Activated CD4-positive, alpha-beta T cell treated with anti-CD3 and anti-CD28 coated beads for 4 hours (primary cell): ENCODE results near the gene RALGAPA2.

Experiments used
- DNase-seq, 2 donors: peaks; one replicate each; pipeline ENCODE4 v3.0.0-alpha.2; 2020

Gene RALGAPA2

GRCh38 chr20:20627471-20627870 lies 85.0 kb downstream of the RALGAPA2 start:
- no peak for DNase-seq

- no peak for DNase-seq
These were observed 87.5 kb downstream of the RALGAPA2 start for GRCh38 chr20:20624914-20625313.

GRCh38 chr20:20621195-20621594 lies 91.2 kb downstream of the RALGAPA2 start:
- DNase-seq = no peak

GRCh38 chr20:20614391-20614790 lies 98.1 kb downstream of the RALGAPA2 start:
- DNase-seq = no peak

- no peak for DNase-seq
These were observed 100.2 kb downstream of the RALGAPA2 start for GRCh38 chr20:20612251-20612650.

GRCh38 chr20:20611167-20611566 lies 101.3 kb downstream of the RALGAPA2 start:
- DNase-seq = no peak

- no peak for DNase-seq
These were observed 102.9 kb downstream of the RALGAPA2 start for GRCh38 chr20:20609522-20609921.

GRCh38 chr20:20608641-20609040 lies 103.8 kb downstream of the RALGAPA2 start:
- no peak for DNase-seq

- DNase-seq = no peak
These were observed 104.4 kb downstream of the RALGAPA2 start for GRCh38 chr20:20608041-20608440.

GRCh38 chr20:20606881-20607280 lies 105.6 kb downstream of the RALGAPA2 start:
- DNase-seq = no peak

GRCh38 chr20:20606050-20606449 lies 106.4 kb downstream of the RALGAPA2 start:
- DNase-seq = no peak

- DNase-seq = no peak
These were observed 107.5 kb downstream of the RALGAPA2 start for GRCh38 chr20:20604907-20605306.

- no peak for DNase-seq
These were observed 108.1 kb downstream of the RALGAPA2 start for GRCh38 chr20:20604357-20604756.

GRCh38 chr20:20603339-20603990 lies 109.0 kb downstream of the RALGAPA2 start:
- DNase-seq = no peak

GRCh38 chr20:20597966-20598365 lies 114.5 kb downstream of the RALGAPA2 start:
- no peak for DNase-seq

- DNase-seq = no peak
These were observed 118.3 kb downstream of the RALGAPA2 start for GRCh38 chr20:20594171-20594530.

- no peak for DNase-seq
These were observed 118.8 kb downstream of the RALGAPA2 start for GRCh38 chr20:20593447-20594170.

- DNase-seq = no peak
These were observed 127.3 kb downstream of the RALGAPA2 start for GRCh38 chr20:20585146-20585545.

GRCh38 chr20:20582734-20583133 lies 129.7 kb downstream of the RALGAPA2 start:
- DNase-seq = no peak

- DNase-seq = no peak
These were observed 132.3 kb downstream of the RALGAPA2 start for GRCh38 chr20:20580139-20580538.

- DNase-seq = no peak
These were observed 133.6 kb downstream of the RALGAPA2 start for GRCh38 chr20:20578838-20579237.

- DNase-seq = no peak
These were observed 138.6 kb downstream of the RALGAPA2 start for GRCh38 chr20:20573797-20574196.

GRCh38 chr20:20571068-20571780 lies 141.2 kb downstream of the RALGAPA2 start:
- no peak for DNase-seq

- peak in 1 of 2 donors; percentile 7 for DNase-seq
These were observed 143.7 kb downstream of the RALGAPA2 start for GRCh38 chr20:20568604-20569205.
